Hindlimb muscle (tissue), 1 donor: Measurements from ENCODE around the gene PDE7B. TPM values are rescaled to one million over a fixed set of nuclear protein-coding genes. Genes with fewer than 3 reads are reported as not detected.

ENCODE experiments used
- DNase-seq: peaks from one replicate; pipeline ENCODE4 v3.0.0-alpha.2; 2013
- polyA plus RNA-seq: library from polyadenylated mRNA; unstranded; fragments of 120-200 nt; gene quantifications from one replicate; pipeline ENCODE4 v1.2.1, GENCODE V29; 2013; ENCODE audit not compliant: insufficient read length

Gene PDE7B
- polyA plus RNA-seq, 1 donor: 7.1 TPM

DNA sequence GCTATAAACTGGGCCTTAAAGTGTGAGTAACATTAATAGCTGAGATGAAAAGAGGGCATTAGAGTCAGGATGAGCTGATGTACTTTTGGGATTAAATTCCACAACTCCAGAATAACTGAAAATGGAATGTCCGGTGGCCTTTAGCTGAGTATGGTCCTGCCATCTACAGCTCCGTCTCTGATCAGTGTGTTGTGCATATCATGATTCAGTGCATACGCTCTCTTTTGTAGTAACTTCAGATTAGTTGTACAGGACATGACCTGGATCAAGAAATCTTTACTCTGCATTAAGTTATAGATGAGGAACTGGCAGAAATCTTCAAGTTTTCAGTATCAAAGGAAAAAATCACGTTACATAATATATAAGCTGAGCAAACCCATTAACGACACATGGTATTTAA, 306.2 kb downstream of the PDE7B start:
- DNase-seq: no peak

DNA sequence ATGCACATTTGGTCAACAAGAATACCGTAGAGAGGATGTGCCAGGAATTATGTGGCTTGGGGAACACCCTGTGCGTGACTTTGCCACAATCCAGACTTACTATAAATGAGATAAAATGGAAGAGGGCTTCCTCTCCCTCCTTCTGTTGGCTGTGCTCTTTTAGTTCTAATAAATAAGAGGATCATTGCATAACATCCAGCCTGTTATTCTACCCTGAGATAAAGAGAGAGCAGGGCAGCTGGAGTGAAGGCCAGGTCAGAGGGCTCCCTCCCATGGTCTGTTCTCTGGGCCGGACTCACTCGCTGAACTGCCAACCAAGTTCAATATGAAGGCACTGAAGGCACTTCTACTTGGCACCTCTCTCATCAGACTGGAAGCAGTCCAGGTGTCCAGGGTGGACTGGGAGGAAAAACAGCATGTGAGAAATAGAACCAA, 306.9 kb downstream of the PDE7B start:
- DNase-seq: no peak

DNA sequence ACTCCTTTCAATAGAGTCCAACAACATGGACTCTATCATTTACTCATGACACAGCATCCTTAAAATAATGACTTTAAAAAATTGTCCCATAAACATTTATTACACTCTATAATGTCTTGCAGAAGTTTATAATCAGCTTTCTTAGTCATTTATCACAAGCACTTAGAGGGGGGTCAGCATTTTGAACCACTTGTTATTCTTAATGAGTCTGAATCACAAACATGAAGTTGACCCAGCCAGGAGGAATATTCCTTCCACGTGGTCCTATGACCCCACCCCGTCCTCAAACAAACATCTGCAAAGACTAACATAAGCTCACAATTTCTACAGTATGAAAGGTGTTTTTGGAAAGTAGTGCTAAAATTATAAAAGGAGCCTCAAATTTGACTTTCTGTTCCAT, 307.5 kb downstream of the PDE7B start:
- no peak for DNase-seq

DNA sequence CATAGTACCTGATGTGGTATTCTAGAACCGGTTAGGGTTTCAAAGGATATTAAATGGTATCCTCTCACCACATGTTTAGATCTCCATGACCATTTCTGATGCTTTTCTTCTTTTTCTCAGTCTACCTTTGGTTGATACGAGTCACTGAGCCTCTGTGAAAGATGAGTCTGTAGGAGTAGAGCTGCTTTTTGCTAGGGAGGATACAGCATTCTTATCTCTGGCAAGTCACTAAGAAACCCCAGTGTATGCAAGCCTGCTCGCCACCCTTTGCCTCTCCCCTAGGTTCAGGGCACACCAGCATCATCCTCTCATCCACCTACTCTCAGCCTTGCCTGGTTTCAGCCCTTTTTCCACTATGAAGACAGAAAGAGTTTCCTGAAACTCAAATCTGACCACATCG, 308.7 kb downstream of the PDE7B start:
- no peak for DNase-seq

DNA sequence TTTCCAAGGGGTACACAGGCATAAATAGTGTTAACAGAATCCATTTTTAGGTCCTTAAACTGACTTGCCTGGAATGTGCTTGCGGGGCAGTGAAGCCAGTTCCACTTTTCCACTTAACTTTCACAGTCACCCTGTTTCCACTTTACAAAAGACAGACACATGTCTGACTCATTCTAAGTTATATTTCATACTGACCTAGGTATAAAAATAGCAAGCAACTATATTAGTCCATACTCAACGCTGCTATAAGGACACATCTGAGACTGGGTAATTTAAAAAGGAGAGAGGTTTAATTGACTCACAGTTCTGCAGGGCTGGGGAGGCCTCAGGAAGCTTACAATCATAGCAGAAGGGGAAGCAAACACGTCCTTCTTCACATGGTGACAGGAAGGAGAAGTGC, 310.4 kb downstream of the PDE7B start:
- DNase-seq: no peak

DNA sequence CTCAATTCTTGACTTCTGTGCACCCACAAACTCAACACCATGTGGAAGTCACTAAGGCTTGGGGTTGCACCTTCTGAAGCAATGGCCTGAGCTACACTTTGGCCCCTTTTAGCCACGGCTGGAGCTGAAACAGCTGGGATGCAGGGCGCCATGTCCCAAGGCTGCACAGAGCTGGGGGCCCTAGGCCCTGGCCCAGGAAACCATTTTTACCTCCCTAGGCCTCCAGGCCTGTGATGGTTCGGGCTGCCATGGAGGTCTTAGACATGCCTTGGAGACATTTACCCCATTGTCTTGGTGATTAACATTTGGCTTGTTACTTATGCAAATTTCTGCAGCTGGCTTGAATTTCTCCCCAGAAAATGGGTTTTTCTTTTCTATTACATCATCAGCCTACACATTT, 311.8 kb downstream of the PDE7B start:
- DNase-seq: no peak

DNA sequence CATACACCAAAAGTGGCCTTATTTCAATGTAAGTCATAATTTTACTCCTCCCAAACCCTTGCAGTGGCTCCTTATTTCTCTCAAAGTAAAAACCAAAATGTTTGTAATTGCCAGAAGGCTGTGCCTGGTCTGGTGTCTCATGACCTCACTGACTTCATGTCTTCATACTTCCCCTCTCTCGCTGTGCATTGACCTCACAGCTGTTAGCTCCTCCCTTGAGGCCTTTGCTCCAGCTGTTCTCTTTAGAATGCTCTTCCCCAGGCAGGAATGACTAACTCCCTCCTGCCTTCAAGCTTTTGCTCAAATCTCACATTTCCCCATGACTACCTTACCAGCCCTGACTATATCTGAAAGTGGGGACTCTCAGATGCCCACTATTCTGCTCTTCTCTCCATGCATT, 315.3 kb downstream of the PDE7B start:
- DNase-seq: no peak

DNA sequence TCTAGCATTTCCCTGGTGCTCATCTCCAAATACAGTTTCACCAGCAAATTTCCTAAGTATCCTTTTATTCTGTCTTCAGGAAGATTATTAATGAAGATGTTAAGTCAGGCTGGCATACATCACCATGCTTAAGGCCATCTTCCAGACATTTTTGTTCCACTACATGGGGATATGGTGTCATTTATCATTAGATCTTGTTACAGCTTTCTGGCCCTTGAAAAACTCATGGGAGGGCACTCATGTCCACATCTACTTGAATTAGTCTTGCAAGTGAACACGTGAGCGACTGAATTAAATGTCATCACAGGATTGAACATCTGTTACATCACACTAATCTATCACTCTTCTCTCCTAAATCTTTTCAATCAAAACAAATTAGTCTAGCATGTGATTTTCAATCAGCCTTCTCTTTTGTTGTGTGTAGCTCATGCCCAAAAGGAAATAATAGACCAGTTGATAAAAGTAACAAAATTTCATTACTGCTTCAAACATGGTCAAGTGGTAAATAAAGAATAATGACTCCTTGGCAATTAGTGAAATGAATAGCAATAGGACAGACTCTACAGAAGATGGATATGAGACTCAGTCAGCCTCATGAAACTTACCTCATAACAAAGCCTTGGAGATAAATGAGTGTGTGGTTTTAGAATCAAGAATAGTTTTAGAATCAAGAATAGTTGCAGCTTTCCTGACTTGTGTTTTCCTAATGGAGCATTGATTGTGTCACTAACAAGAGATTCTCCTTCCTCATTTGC, 318.1 kb downstream of the PDE7B start:
- no peak for DNase-seq

DNA sequence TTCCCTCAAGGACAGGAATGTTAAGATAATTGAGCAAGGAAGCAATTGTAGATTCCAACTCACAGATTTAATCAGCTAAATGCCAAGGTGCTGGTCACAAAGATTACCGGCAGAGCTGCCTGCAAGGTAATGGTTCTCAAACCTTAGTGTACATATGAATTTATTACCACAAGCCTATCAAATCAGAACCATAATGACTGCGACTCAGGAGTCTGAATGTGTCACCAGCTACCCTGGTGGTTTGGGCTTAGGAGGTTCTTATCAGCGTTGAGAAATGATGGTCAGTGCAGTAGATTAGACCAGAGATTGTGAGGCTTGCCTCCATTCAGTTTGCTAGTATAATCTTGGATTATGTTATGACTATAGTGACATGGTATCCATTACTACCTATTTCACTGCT, 319.7 kb downstream of the PDE7B start:
- no peak for DNase-seq

DNA sequence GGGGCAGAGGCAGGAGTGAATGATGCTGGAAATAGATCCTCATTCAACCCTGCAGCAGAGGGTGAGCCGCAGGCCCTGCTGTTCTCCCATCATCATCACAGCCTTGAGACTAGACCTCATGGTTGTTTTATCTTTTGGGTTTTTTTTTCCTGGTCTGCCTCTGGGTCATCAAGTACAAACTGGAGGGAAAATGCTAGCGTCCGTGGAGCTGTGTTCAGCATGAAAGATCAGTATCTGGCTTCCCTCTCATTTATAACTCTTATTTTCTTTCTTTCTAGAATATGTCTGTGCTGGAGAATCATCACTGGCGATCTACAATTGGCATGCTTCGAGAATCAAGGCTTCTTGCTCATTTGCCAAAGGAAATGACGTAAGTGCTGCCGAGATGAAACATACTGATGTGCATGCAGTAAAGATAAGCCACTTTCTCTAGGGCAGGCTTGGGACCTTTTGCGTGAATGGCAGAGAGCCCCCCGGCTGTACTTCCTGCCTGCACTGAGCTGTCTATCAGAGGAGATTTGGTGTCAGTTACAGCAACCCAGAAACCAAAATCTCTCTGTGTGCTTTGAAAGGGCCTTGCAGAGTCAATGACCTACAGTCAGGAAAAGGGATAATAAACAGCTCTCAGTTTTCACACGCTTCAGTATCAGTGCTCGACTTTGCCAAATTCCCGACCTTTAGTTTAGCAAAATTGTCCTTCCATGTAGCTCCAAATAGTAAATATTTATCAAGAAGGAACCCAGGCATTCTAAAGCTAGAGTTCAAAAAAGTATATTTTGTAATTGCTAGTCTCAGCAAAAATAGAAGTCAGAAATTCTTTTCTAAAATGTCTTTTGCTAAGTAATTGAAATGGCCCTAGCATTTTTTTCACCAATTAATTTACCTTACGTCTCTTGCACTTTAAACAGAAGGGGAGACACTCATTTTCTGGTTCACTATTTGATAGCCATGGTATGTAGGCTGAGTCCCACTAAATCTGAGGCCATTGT, 322.3 kb downstream of the PDE7B start:
- no peak for DNase-seq

DNA sequence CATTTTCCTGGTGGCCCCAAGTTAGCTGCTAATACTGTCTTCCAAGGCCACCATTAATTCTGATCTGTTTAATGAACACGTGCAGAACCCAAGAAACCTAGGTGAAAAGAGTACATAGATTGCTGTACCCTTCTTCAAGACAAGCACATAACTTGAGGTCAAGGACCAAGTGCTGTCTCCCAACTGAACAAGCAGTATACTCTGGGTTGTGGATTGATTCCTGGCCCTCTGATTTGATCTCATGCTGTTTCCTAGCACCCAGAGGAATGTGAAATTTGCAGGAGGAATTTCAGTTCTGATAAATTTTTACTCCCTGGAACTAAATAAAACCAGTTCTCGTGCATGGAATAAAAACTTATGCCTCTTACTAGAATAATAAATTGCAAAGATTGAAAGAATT, 323.0 kb downstream of the PDE7B start:
- no peak for DNase-seq

DNA sequence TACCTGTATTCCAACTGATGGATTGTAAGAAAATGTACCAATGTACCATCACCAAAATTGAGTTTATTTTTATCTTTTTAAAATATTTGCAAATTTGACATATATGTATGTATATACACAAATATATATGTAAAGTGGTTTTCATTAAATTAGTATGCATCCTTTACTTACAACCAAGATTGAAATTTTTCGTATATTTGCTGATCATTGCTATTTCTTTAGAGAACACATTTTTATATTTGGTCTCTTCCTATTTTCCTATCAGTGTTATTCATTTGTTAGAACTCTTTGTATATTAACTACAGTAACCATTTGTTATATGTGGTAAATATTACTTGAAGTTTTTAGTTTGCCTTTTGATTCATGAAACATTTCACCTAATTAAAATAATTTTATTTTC, 324.4 kb downstream of the PDE7B start:
- no peak for DNase-seq

DNA sequence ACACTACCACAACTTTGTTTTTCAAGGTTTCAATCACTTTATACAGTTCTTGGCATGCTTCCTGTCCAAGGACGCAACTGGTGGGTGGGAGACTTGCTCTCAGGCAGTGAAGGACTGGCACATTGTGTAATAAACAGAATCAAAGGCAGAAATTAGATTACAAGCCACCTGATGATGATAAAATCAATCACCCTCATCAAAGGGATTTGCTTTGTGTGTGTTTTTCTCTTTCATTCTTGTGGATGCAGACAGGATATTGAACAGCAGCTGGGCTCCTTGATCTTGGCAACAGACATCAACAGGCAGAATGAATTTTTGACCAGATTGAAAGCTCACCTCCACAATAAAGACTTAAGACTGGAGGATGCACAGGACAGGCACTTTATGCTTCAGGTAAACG, 327.2 kb downstream of the PDE7B start:
- no peak for DNase-seq

DNA sequence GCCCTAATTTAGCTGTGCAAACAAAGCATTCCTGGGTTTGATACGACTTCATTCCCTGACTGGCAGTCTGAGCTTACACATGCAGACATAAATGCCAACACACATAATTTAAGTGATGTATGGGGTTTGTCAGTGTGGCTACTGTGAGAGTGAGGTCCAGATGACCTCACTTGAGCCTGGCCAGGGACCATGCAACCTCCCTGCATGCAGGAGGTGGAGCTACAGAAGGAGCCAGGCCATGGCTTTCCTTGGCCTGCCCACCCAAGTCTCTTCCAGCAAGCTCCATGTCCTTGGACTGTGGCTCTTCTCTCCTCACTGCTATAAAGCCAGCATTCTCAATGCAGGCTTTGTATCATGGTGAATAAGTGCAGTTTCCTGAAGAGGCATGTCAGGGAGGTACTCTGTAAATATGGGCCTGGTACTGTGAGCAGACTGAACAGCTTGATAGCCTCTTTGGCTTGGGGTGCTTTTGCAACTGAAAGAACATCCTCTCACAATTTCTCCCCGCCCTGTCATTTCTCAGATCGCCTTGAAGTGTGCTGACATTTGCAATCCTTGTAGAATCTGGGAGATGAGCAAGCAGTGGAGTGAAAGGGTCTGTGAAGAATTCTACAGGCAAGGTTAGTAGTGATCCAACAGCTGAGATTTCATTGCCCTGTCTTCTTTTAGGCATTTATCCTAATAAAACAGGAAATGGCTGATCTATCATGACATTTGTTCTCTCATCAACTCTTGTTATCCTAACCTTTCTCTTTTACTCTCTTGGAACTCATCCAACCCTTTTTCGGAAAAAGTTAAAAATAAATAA, 329.4 kb downstream of the PDE7B start:
- no peak for DNase-seq

DNA sequence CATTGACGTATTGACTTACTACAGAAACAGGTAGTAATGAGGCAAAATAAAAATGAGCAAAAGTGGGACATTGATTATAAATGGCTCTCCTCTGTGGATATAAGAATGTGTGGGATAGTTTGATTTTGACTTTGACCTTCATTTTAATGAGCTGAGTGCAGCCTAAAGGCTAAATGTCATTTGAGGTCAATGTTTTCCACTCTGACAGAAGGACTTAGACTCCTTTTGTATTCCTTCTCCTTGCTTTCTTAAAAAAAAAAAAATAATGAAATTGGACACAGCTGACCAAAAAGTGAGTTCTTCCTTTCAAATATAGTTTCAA, 330.0 kb downstream of the PDE7B start:
- no peak for DNase-seq

DNA sequence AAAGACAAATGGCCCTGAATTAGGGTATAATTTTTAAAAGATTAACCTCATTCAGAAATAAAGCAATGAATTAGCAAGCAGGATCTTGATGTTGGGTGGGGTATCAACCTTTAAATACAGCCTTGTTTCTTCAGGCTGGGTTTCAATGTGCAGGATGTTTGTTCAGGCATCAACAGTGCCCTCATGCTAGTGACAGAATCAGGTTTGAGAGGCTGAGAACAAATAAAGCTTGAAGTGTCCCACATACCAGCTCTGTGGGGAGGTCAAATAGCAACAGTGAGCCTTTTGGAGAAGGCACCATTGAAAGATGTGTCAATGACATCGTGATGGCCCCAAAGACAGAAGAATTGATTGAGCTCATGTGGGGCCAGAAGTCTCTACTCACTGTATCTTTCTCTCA, 330.4 kb downstream of the PDE7B start:
- no peak for DNase-seq

DNA sequence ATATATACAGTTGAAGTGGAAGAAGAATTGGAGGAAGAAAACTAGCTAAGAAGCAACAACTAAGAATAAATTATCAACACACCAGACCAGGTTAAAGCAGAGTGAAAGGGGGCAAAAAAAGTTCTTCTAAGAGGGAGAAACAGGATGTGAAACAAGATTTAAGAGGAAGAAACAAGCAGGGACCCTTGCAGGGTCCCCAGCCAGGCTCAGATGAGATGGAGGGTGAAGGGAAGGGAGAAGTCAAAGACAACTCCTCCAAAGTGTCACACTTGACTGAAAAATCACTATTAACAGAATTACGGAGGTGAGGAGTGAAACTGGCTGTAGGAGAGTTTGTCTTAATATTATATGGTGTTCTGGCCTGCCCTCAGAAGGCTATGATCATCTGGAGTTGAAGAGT, 333.2 kb downstream of the PDE7B start:
- no peak for DNase-seq

DNA sequence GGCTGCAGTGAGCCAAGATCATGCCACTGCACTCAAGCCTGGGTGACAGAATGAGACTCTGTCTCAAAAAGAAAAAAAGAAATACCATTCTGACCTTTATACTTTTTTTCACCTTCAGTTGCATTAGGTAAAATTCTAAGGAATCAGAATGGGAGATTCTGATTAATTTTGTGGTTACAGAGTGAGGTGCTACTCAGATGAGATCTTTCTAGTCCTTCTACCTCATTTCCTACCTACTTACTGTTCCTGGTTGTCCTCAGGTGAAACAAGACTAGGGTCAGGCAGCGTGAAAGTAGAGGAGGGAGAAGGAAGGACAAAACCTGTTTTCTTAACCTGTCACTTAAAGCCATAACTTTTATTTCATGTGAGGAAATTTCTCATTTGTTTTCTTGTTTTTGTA, 334.9 kb downstream of the PDE7B start:
- no peak for DNase-seq

DNA sequence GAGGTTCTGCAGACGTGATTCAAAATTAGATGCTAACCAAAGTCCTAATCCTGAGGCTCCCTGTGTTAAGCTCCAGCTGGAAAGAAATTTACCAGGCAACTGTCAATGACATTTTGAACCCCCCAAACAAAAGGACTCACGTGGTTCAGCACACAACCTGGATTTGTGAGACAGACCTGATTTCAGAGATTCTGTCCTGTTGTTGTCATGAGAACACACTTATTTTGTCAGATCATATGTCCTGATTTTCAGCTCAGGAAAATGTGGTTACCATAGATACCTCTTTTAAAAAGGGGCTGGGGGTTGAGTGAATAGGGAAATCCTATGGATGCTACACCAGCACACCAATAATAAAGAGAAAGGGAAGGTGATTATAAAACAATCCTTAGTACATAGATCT, 337.0 kb downstream of the PDE7B start:
- DNase-seq: no peak

DNA sequence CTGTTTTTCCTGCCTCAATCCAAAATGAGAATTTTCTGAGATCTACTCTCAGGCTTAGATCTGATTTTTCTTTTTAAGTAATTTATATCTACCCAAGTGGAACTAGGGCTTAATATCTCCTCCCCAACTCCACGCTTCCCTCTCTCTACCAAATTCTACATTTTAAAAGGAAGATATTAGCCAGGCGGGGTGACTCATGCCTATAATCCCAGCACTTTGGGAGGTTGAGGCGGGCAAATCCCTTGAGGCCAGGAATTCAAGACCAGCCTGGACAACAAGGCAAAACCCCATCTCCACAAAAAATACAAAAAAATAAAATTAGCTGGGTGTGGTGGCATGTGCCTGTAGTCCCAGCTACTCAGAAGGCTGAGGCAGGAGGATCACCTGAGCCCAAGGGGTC, 337.6 kb downstream of the PDE7B start:
- no peak for DNase-seq

DNA sequence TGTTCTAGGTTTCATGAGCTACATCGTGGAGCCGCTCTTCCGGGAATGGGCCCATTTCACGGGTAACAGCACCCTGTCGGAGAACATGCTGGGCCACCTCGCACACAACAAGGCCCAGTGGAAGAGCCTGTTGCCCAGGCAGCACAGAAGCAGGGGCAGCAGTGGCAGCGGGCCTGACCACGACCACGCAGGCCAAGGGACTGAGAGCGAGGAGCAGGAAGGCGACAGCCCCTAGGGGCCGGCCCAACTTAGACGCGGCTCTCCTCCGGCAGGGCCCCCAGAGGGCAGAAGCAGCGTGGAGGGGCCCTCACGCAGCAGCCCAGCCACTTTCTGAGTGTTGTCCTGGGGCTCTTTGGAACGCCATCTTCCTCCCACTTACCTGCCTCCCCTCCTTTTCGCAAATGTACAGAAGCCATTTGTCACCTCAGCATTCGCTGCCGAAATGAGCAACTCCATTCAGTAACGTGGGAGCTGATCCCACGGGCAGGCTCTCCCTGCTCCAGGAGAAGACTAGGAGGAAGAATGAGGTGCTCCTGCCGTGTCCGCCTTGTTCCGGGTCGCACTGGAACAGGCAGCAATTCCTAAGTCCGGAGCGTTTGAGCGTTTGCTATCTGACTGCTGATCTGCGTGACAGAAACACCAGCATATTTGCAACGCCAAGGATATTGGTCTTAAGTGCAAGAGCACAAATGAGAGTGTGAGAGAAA, 340.3 kb downstream of the PDE7B start:
- DNase-seq: no peak

DNA sequence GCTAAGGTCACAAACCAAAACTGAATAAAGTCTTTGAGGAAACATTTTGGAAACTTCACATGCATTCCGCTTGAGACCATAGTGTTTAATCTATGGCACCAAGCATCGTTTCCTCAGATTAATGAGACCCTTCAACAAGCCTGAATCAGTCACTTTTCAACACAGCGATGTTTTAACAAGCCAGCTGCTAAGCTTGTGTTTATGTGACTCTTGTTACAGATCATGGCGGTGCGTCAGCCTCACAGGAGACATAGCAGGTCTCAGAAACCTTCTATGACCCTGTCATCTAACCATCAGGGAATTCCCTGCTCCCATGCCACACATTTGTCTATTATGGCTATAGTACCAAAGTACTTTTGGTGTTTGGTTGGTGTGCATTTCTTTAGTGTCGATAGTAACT, 341.4 kb downstream of the PDE7B start:
- no peak for DNase-seq

DNA sequence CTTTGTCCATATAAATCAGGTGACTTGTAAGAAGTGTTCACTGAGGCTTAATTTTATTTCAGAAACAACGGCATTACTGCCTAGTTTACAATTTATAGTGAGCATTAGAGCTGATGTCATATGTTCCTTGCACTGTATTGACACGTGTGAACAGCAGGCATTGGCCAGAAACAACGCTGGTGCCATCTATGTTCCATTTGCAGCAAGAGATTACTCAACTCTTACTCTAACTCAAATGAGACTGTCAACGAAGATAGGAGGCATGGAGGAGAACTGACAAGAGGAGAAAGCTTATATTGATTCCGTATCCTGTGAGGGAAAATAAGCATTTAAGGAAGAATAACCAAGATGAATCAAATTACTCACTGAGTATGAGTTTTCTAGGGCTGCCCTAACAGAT, 350.2 kb downstream of the PDE7B start:
- no peak for DNase-seq
